Esophagus muscularis mucosa (tissue), 4 donors: ENCODE results near the gene PAFAH2. TPM values are rescaled to one million over a fixed set of nuclear protein-coding genes. Genes with fewer than 3 reads are reported as not detected.

Source experiments
- DNase-seq: peaks from one replicate; pipeline ENCODE4 v3.0.0-alpha.2; 2017; ENCODE audit errors: extremely low spot score
- H3K27ac ChIP-seq, 4 donors: fragments of 200-600 bp; sonication (generic); replicated peaks in 1 of 4; 1 replicate in 3 of 4; 2 replicates in 1 of 4; pipeline ENCODE4 v1.5.1; 2016 to 2019; ENCODE audit warnings: mild to moderate bottlenecking in 1 of 4
- H3K27me3 ChIP-seq, 4 donors: fragments of 200-600 bp; sonication (generic); one replicate each; pipeline versions ENCODE4 v1.5.1 to v1.6.0; 2016 to 2019
- H3K36me3 ChIP-seq, 4 donors: fragments of 200-600 bp; sonication (generic); one replicate each; pipeline ENCODE4 v1.5.1; 2016 to 2019
- H3K4me1 ChIP-seq, 4 donors: fragments of 200-600 bp; sonication (generic); one replicate each; pipeline ENCODE4 v1.5.1; 2016 to 2019
- H3K4me3 ChIP-seq, 4 donors: fragments of 200-600 bp; sonication (generic); 1 replicate in 2 of 4; 2 replicates in 2 of 4; pipeline ENCODE4 v1.5.1; 2016 to 2019; ENCODE audit warnings: mild to moderate bottlenecking in 4 of 4, moderate library complexity in 1 of 4
- H3K9me3 ChIP-seq, 4 donors: fragments of 200-600 bp; sonication (generic); 1 replicate in 3 of 4; 2 replicates in 1 of 4; pipeline ENCODE4 v1.5.1; 2016 to 2019
- CTCF ChIP-seq, 3 experiments: fragments of 200-600 bp in 2 of 3; fragments of 450-650 bp in 1 of 3; sonication (generic) in 2 of 3; IDR thresholded peaks; one replicate each; pipeline ENCODE4 v1.5.1; 2017 to 2019; ENCODE audit warnings: antibody characterized with exemption in 3 of 3, mild to moderate bottlenecking in 2 of 3, moderate library complexity in 1 of 3
- EP300 ChIP-seq: sonication (generic); formaldehyde crosslinking; IDR thresholded peaks from one replicate; pipeline ENCODE4 v1.6.1; 2017; ENCODE audit warnings: antibody characterized with exemption
- POLR2A ChIP-seq: fragments of 450-650 bp; IDR thresholded peaks from one replicate; pipeline ENCODE4 v1.6.1; 2017; ENCODE audit warnings: antibody characterized with exemption, moderate library complexity, mild to moderate bottlenecking, low read depth
- POLR2AphosphoS5 ChIP-seq, 2 donors: sonication (generic); formaldehyde crosslinking; IDR thresholded peaks; one replicate each; pipeline ENCODE4 v1.6.1; 2017; ENCODE audit warnings: antibody characterized with exemption in 2 of 2
- WGBS: methylation state at CpG from one replicate; pipeline ENCODE4 v1.1.5; 2018; 5-methylcytosine and 5-hydroxymethylcytosine counted together
- intact Hi-C: fragments of 100-400 bp; cut with DNase I; formaldehyde crosslinking; loops from one replicate; pipeline ENCODE4 v1.15.1; 2023
- total RNA-seq, 4 donors: library from RNA; depleted of rRNA; stranded (reverse); fragments of >200 nt; gene quantifications; one replicate each; pipeline versions ENCODE4 v1.1.0 to v1.2.1, GENCODE V29; 2016

The PAFAH2 gene
- total RNA-seq, 4 donors from 2014 or later = 6.1 to 10.0 (median 9.2) TPM

- DNase-seq = no peak
- peaks cover 16 to 26% (median 19%) of the 10 kb centered on the region in 4 donors for H3K4me1 ChIP-seq
- no peak overlapping the region for H3K4me3 ChIP-seq
- TF ChIP-seq CTCF (IDR thresholded peaks at IDR 0.05) = no peak
- TF ChIP-seq POLR2A = no peak
- no peak for TF ChIP-seq POLR2AphosphoS5 (IDR thresholded peaks at IDR 0.05)
- TF ChIP-seq EP300 = no peak
- no peaks in the 10 kb centered on the region for H3K9me3 ChIP-seq
- intact Hi-C loops = loop anchor here (5.0 kb wide), 2 partner anchors 68 to 123 kb away; no protein-coding TSS in a partner anchor
- no peaks in the 10 kb centered on the region for H3K36me3 ChIP-seq
- H3K27me3 ChIP-seq = peaks cover 0 to 48% (median 2%) of the 10 kb centered on the region in 4 donors
- 100% methylated on average over 1 of the region's 6 CpGs for WGBS
- H3K27ac ChIP-seq = no peak overlapping the region
Measured at GRCh38 chr1:26038904-26039303, 41.0 kb upstream of the PAFAH2 start.

- no peak for DNase-seq
- peaks cover 0 to 48% (median under 1%) of the 10 kb centered on the region in 4 donors for H3K27me3 ChIP-seq
- WGBS = 88% methylated on average over 4 of the region's 6 CpGs
- H3K9me3 ChIP-seq = no peaks in the 10 kb centered on the region
- TF ChIP-seq POLR2A (no peak), EP300 (no peak), POLR2AphosphoS5 (IDR thresholded peaks at IDR 0.05) (no peak), CTCF (IDR thresholded peaks at IDR 0.05) (no peak)
- H3K4me1 ChIP-seq = peaks cover 16 to 26% (median 19%) of the 10 kb centered on the region in 4 donors
- no peaks in the 10 kb centered on the region for H3K36me3 ChIP-seq
- intact Hi-C loops = loop anchor here (5.0 kb wide), 2 partner anchors 69 to 124 kb away; no protein-coding TSS in a partner anchor
- H3K4me3 ChIP-seq = no peak overlapping the region
- no peak overlapping the region for H3K27ac ChIP-seq
Measured at GRCh38 chr1:26038477-26038876, 40.6 kb upstream of the PAFAH2 start.

DNA sequence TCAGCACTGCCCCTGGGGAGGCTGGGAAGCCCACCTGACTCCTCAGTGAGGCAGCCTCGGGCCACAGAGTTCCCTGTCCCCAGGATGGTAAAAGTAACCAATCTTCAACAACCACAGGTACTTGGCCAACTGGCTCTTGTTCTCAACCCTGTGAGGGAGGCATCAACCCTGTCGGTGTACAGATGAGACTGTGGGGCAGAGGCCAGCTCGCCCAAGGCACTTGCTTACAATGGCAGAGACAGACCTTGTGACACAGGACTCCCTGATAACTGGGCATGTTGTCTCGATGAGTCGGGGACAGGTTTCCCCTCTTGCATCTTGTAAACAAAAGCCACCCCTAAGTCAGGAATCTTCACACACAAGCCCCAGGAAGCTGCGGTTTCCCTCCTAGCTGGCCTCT is 40.0 kb upstream of the PAFAH2 start:
- peaks cover 16 to 26% (median 19%) of the 10 kb centered on the region in 4 donors for H3K4me1 ChIP-seq
- 66% methylated on average over 3 of the region's 6 CpGs for WGBS
- no peak overlapping the region for H3K4me3 ChIP-seq
- intact Hi-C loops = loop anchor here (2.0 to 5.0 kb wide), 3 partner anchors 69 to 124 kb away; no protein-coding TSS in a partner anchor
- H3K27me3 ChIP-seq = peaks cover 0 to 46% (median 0%) of the 10 kb centered on the region in 4 donors
- H3K36me3 ChIP-seq = no peaks in the 10 kb centered on the region
- H3K9me3 ChIP-seq = no peaks in the 10 kb centered on the region
- no peak for DNase-seq
- TF ChIP-seq CTCF (IDR thresholded peaks at IDR 0.05) (no peak), POLR2AphosphoS5 (IDR thresholded peaks at IDR 0.05) (no peak), EP300 (no peak), POLR2A (no peak)
- no peak overlapping the region for H3K27ac ChIP-seq

DNA sequence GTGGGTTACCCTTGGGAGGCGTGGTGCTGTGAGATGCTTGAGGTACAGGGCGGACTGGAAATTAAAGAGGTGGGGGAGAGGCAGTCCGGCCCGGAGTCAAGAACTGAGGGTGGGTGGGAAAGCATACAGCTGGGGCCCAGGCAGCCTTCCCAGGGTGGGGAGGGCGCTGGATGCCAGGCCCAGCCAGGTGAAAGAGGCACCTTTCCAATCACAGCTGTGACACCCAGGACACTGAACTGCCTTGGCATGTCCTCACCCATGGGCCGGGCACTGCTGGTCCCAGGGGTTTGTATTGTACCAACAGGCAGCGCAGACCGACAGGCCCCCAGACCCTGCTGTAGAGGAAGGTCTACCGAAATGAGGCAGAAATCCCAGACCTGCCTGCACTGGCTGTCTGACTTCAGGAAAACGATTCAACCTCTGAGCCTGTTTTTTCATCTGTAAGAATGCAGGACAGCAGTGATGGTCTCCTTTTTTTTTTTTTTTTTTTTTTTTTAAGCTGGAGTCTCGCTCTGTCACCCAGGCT is 39.0 kb upstream of the PAFAH2 start:
- intact Hi-C loops = loop anchor here (2.0 to 5.0 kb wide), 3 partner anchors 70 to 125 kb away; no protein-coding TSS in a partner anchor
- no peak overlapping the region for H3K27ac ChIP-seq
- 72% methylated on average over 11 of the region's 11 CpGs for whole genome bisulfite sequencing

More for the DNA sequence above, 39.0 kb upstream of the PAFAH2 start:
- no peaks in the 10 kb centered on the region for H3K36me3 ChIP-seq
- no peaks in the 10 kb centered on the region for H3K9me3 ChIP-seq
- TF ChIP-seq POLR2A = no peak
- no peak for TF ChIP-seq POLR2AphosphoS5 (IDR thresholded peaks at IDR 0.05)
- TF ChIP-seq CTCF (IDR thresholded peaks at IDR 0.05) = no peak
- no peak for TF ChIP-seq EP300
- peaks cover 0 to 35% (median 0%) of the 10 kb centered on the region in 4 donors for H3K27me3 ChIP-seq
- H3K4me1 ChIP-seq = peaks cover 16 to 26% (median 19%) of the 10 kb centered on the region in 4 donors
- DNase-seq = no peak
- no peak overlapping the region for H3K4me3 ChIP-seq
